VCaP (cell line): ENCODE results near the gene BCL11B.
A peak's percentile ranks its signal among the peaks of the same experiment; 100 is the strongest.

Source experiments
- H3K27ac ChIP-seq: fragments of 450-650 bp; 2 replicates; pipeline ENCODE4 v1.5.1; 2017
- CTCF ChIP-seq: fragments of 450-650 bp; conservative IDR thresholded peaks from 2 replicates; pipeline ENCODE4 v1.5.1; 2017; ENCODE audit warnings: mild to moderate bottlenecking, moderate library complexity

BCL11B gene

DNA sequence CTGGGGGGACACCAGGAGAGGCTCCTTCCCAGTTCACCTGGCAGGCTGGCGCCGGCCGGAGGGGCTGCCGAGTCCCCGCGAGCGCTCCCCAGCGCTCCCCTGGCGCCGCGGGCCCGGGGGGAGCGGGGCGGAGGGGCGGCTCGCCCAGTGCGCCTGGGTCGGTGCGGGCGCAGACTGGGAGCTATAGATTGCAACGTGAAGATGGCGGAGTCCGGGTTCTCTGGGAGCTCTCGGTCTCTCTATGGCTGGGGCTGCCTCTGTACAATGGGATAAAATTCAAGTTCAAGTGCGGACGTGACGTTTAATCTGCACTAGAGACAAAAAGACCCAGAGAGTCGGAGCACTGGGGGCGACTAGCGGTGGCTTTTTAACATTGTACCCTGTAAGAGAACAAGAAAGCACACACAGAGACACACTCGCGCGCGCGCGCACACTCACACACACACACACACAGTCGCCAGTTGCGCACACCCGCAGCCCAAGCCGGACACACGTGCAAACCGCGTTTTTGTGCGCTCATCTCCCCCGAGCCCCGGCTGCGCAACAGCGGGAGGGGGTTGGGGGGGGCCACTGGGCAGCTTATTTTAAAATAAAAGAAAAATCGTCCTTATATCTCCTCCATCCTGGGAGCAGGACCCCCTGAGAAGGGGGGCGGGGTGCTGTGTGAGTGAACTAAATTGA lies at the start of gene BCL11B:
Gene BCL11B (minus strand): TSS at position 247 of the 681 bp plus-strand sequence. CDS start 979 bp downstream, outside the sequence.
- peak; percentile 71 for TF ChIP-seq CTCF
- no peak within 1 kb of the TSS for H3K27ac ChIP-seq

DNA sequence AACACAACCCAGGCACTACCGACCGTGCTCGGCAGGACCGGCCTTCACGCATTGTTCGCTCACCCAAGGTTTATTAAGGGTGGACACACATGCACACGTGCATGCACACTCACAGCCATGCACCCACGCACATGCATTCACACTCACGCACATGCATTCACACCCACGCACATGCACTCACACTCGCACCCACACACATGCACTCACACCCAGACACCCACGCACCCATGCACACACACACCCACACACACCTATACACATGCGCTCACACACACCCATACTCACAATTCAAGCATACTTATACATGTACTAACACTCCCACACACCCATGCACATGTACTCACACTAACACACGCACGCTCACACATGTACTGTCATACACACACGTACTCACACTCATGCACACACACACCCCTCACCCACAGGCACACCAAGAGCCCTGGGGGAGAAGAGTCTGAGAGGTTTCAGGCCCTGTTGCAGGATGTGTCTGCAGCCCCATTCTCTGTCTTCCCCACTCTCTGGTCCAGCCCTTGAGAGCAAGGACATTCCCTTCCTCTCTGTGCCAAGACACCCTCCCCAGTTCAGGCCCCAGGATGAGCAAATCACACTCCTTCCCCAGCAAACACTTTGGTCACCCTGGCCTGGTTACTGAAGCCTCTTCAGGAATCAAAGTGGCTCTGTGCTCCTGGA lies 49.4 kb upstream of the BCL11B start:
- H3K27ac ChIP-seq, result no peak overlapping the region
- no peak for TF ChIP-seq CTCF

DNA sequence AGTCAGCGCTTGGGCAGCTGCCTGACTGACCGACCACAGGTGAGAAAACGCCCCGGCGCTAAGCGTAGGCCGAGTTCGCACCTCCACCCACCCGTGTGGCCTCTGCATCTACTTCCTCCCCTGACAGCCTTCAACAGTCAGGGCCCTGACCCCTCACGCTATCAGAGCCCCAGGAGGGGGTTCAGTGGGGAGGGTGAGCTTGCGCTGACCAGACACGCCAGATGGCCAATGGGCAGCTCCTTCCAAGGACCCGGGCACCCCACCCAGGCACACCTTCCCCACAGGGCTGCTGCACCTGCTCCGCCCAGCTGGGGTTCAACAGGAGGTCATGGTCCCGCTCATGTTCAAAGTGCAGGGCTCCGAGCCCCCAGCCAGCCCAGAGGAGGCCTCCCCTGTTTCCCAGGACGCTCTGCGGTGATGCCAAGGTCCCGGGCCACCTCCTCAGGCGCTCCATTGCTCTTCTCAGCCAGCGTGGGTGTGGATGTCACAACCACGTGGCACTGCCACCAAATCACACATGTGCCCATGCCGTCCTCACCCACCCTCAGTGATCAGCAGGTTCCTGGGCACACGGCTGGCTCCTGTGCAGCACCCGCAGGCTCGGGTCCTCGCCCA lies 48.7 kb upstream of the BCL11B start:
- H3K27ac ChIP-seq, result no peak overlapping the region
- no peak for TF ChIP-seq CTCF

DNA sequence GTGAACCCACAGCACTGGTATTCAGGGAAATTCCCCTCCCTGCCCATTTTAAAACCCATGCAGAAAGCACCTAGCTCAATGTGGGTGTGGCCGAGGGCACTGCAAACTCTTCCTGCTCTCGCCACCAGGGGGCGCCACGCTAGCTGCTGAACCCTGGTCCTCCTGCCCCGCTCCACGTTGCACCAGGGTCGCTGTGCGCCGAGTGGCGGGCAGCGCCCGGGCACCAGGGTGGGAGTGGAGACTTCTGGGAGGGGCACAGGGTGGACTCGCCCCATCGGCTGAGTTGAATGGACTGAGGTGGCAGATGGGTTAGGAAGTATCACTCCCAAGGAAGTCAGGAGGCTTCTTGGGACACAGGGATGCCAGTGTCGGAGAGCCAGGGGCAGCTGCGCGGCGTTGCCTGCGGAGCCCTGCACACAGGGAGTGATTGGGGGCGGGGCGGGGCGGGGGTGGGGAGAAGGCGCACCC lies 48.1 kb upstream of the BCL11B start:
- no peak overlapping the region for H3K27ac ChIP-seq
- TF ChIP-seq CTCF, result peak; percentile 85

DNA sequence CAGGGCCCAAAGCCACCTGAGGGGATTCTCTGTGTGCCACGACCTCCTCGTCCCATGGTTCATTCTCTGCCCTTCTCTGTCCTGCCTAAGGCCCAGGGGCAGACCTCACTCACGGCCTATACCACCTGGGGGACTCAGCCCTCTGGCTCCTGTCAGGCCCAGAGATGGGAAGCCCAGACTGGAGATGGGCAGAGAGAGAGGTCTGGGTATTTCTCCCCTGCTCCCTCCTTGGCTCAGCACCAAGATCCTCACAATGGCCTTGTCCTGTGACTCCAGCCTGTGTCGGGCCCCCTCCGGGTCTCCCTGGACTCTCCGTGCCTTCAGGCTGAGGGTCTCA lies 46.9 kb upstream of the BCL11B start:
- TF ChIP-seq CTCF, result no peak
- no peak overlapping the region for H3K27ac ChIP-seq

DNA sequence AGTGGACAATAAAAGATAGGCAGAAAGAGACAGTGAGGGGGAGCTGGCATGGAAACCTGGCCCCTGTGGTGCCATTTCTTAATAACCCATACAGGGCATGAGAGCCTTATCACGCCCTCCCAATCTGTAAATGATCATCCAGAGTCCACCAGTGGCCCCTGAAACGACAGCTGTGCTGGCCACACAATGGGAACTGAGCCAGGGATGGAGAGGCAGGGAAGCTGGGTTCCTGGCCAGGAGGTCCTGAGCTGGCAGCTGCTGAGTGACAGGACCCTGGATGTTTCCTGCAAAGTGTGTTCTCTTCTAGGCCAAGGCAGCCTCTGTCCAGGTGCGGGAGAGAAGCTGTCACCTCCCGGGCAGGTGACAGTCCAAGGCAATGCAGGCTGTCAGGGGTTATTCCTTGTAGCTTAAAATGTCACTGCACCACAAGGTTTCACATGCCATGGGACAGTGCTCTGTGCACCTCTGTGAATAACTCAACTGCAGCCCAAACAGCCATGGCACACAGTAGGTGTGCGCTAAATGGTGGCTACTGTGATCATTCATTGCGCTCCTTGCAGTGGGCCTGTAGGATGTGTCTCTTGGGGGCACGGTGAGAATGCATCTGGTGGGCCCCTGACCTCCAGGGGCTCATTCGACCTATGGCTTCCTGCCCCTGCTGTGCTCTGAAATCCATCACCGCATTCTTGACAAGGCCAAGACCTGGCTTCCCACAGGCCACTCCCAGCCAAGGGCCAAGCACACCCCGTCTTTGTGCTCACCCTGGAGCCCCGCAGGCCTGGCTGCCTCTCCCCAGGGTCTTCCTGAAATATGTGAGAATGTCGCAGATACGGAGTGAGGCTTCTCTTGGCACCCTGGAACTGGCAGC lies 46.3 kb upstream of the BCL11B start:
- no peak for TF ChIP-seq CTCF
- no peak overlapping the region for H3K27ac ChIP-seq
